Liver (tissue), 9 donors: ENCODE measurements around the gene JAGN1. TPM values are rescaled to one million over a fixed set of nuclear protein-coding genes. Genes with fewer than 3 reads are reported as not detected.

Experiments used
- DNase-seq: peaks from one replicate; pipeline ENCODE4 v3.0.0-alpha.2; 2017; ENCODE audit warnings: low spot score
- H3K27ac ChIP-seq, 2 donors: one replicate each; pipeline ENCODE4 v1.7.0; 2013; ENCODE audit warnings: inconsistent platforms in 2 of 2, low read length in 2 of 2, control low read depth in 1 of 2, low read depth in 1 of 2, mild to moderate bottlenecking in 1 of 2
- H3K27me3 ChIP-seq, 4 donors: one replicate each; pipeline versions ENCODE4 v1.6.1 to v1.7.0; 2013; ENCODE audit warnings: low read length in 3 of 4, inconsistent platforms in 1 of 4, mild to moderate bottlenecking in 1 of 4, moderate library complexity in 1 of 4; ENCODE audit not compliant: control insufficient read depth in 4 of 4, insufficient read depth in 4 of 4
- H3K36me3 ChIP-seq, 4 donors: one replicate each; pipeline versions ENCODE4 v1.6.1 to v1.7.0; 2013; ENCODE audit warnings: low read length in 3 of 4, mild to moderate bottlenecking in 3 of 4, low read depth in 1 of 4, moderate library complexity in 1 of 4; ENCODE audit not compliant: control insufficient read depth in 4 of 4, insufficient read depth in 3 of 4
- H3K4me1 ChIP-seq, 4 donors: one replicate each; pipeline versions ENCODE4 v1.6.1 to v1.7.0; 2013; ENCODE audit warnings: low read length in 3 of 4, mild to moderate bottlenecking in 3 of 4, moderate library complexity in 1 of 4; ENCODE audit not compliant: control insufficient read depth in 4 of 4, insufficient read depth in 4 of 4
- H3K4me3 ChIP-seq, 3 donors: one replicate each; pipeline versions ENCODE4 v1.6.1 to v1.7.0; 2013; ENCODE audit warnings: low read length in 3 of 3, control low read depth in 1 of 3, low read depth in 1 of 3, mild to moderate bottlenecking in 1 of 3
- H3K9ac ChIP-seq, 2 donors: one replicate each; pipeline ENCODE4 v1.7.0; 2013; ENCODE audit warnings: low read length in 2 of 2, mild to moderate bottlenecking in 2 of 2, moderate library complexity in 2 of 2, control low read depth in 1 of 2, low read depth in 1 of 2
- H3K9me3 ChIP-seq, 4 donors: one replicate each; pipeline versions ENCODE4 v1.6.1 to v1.7.0; 2013; ENCODE audit warnings: low read length in 3 of 4; ENCODE audit not compliant: control insufficient read depth in 4 of 4
- EGR1 ChIP-seq, 2 donors: IDR thresholded peaks; 2 replicates each; pipeline ENCODE4 v1.6.1; 2016 to 2018; ENCODE audit warnings: antibody characterized with exemption in 2 of 2, low read depth in 2 of 2
- FOXA1 ChIP-seq: IDR thresholded peaks from 2 replicates; pipeline ENCODE4 v1.6.1; 2016; ENCODE audit warnings: antibody characterized with exemption
- FOXA2 ChIP-seq: IDR thresholded peaks from 2 replicates; pipeline ENCODE4 v1.6.1; 2016; ENCODE audit warnings: antibody characterized with exemption
- GABPA ChIP-seq, 2 donors: IDR thresholded peaks in 1 of 2; conservative IDR thresholded peaks in 1 of 2; 2 replicates each; pipeline ENCODE4 v1.6.1; 2016; ENCODE audit warnings: antibody characterized with exemption in 2 of 2, mild to moderate bottlenecking in 1 of 2, moderate library complexity in 1 of 2
- HNF4A ChIP-seq, 2 donors: conservative IDR thresholded peaks; 2 replicates each; pipeline ENCODE4 v1.6.1; 2016; ENCODE audit warnings: antibody characterized with exemption in 2 of 2, mild to moderate bottlenecking in 2 of 2
- HNF4G ChIP-seq: IDR thresholded peaks from 2 replicates; pipeline ENCODE4 v1.6.1; 2016; ENCODE audit warnings: antibody characterized with exemption
- JUND ChIP-seq, 2 donors: IDR thresholded peaks; 2 replicates each; pipeline ENCODE4 v1.6.1; 2016; ENCODE audit warnings: antibody characterized with exemption in 2 of 2
- NR2F2 ChIP-seq: IDR thresholded peaks from 2 replicates; pipeline ENCODE4 v1.6.1; 2016; ENCODE audit warnings: antibody characterized with exemption
- RXRA ChIP-seq, 2 donors: IDR thresholded peaks; 2 replicates each; pipeline ENCODE4 v1.6.1; 2017 to 2018; ENCODE audit warnings: antibody characterized with exemption in 2 of 2, mild to moderate bottlenecking in 1 of 2
- SP1 ChIP-seq: IDR thresholded peaks from 2 replicates; pipeline ENCODE4 v1.6.1; 2018; ENCODE audit warnings: antibody characterized with exemption, mild to moderate bottlenecking
- TAF1 ChIP-seq: conservative IDR thresholded peaks from 2 replicates; pipeline ENCODE4 v1.6.1; 2016; ENCODE audit warnings: antibody characterized with exemption, mild to moderate bottlenecking
- YY1 ChIP-seq: IDR thresholded peaks from 2 replicates; pipeline ENCODE4 v1.6.1; 2016; ENCODE audit warnings: antibody characterized with exemption, mild to moderate bottlenecking
- WGBS: extraction: QIAGEN DNeasy Blood & Tissue Kit; methylation state at CpG from one replicate; pipeline ENCODE4 v1.1.7; 2013; 5-methylcytosine and 5-hydroxymethylcytosine counted together
- polyA plus RNA-seq, 2 donors: library from polyadenylated mRNA; stranded (reverse) in 1 of 2; unstranded in 1 of 2; fragments of 200-250 nt in 1 of 2; fragments of >200 nt in 1 of 2; fragmentation: Nextera tagmentation in 1 of 2; extraction: Ambion mirVana in 1 of 2; gene quantifications; one replicate each; pipeline versions ENCODE4 v1.2.1 to v1.2.3, GENCODE V29; 2013 to 2015
- total RNA-seq, 2 donors: library from RNA; depleted of rRNA; stranded (reverse); fragments of >200 nt; gene quantifications; one replicate each; pipeline ENCODE4 v1.2.3, GENCODE V29; 2014
- TF ChIP-seq, protein P1 (sequence below): IDR thresholded peaks from 2 replicates; pipeline ENCODE4 v1.6.1; 2016; ENCODE audit warnings: antibody characterized with exemption
- TF ChIP-seq, protein P2 (sequence below): fragments of 150-350 bp; IDR thresholded peaks from 2 replicates; pipeline ENCODE4 v1.5.1; 2017; ENCODE audit warnings: improper control_type of control experiment, low read depth, low read length; ENCODE audit not compliant: missing input control
- TF ChIP-seq, protein P3 (sequence below): IDR thresholded peaks from 2 replicates; pipeline ENCODE4 v1.6.1; 2016; ENCODE audit warnings: antibody characterized with exemption, mild to moderate bottlenecking
- TF ChIP-seq, protein P4 (sequence below): IDR thresholded peaks from 2 replicates; pipeline ENCODE4 v1.6.1; 2016; ENCODE audit warnings: antibody characterized with exemption
- TF ChIP-seq, protein P5 (sequence below): IDR thresholded peaks from 2 replicates; pipeline ENCODE4 v1.6.1; 2016; ENCODE audit warnings: antibody characterized with exemption
- donor health status: healthy.
- donor health status: healthy.
- donor health status: healthy.
- donor health status: healthy.
- donor health status: healthy.

The JAGN1 gene
- total and polyA plus RNA-seq, 4 donors: 18.0 to 46.8 (median 30.6) TPM

DNA sequence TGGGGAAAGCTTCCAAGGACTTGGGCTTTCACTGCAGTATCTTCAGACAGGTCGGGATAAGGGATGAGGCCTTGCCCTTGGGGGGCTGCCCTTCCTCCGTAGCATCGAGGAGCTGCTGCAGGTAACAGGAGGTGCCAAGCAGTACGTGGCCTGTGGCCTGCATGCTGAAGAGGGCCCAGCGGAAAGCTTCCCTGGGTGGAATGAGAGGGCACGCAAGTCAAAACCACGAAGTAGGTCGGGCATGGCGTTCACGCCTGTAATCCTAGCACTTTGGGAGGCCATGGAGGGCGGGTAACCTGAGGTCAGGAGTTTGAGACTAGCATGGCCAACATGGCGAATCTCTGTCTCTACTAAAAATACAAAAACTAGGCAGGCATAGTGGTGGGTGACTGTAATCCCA lies 23.3 kb upstream of the JAGN1 start:
- Histone ChIP-seq H3K4me1 (peaks cover 0 to 7% (median 3%) of the 10 kb centered on the region in 4 donors), H3K36me3 (no peaks in the 10 kb centered on the region), H3K9ac (no peak overlapping the region), H3K9me3 (no peaks in the 10 kb centered on the region), H3K27ac (no peak overlapping the region), H3K4me3 (no peak overlapping the region), H3K27me3 (no peaks in the 10 kb centered on the region)
- DNase-seq: no peak
- TF ChIP-seq EGR1 (IDR thresholded peaks at IDR 0.05; ENCODE audit: low read depth in 2 of 2): no peak
- TF ChIP-seq RXRA (IDR thresholded peaks at IDR 0.05): no peak
- WGBS: 93% methylated on average over 12 of the region's 12 CpGs

DNA sequence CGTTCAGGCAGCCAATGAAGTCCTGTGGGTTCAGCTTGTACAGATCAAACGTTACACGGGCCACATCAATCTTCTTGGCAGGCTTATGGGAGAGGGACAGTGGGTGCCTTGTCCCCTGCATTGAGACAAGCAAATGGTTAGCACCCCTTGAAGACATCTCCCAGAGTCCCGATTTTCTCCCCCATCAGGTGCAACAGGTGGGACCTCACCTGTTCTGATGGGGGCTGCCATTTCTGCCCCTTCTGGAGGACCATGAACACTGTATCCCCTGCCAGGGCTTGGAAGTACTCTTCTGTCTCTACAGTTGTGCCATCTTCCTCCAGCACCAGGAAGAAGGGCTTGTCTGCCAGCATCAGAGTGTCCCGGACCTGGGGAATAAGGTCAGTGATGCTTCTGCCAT lies 20.5 kb upstream of the JAGN1 start:
- TF ChIP-seq HNF4G: no peak
- TF ChIP-seq, protein P1, sequence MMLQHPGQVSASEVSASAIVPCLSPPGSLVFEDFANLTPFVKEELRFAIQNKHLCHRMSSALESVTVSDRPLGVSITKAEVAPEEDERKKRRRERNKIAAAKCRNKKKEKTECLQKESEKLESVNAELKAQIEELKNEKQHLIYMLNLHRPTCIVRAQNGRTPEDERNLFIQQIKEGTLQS: no peak
- TF ChIP-seq, protein P2, sequence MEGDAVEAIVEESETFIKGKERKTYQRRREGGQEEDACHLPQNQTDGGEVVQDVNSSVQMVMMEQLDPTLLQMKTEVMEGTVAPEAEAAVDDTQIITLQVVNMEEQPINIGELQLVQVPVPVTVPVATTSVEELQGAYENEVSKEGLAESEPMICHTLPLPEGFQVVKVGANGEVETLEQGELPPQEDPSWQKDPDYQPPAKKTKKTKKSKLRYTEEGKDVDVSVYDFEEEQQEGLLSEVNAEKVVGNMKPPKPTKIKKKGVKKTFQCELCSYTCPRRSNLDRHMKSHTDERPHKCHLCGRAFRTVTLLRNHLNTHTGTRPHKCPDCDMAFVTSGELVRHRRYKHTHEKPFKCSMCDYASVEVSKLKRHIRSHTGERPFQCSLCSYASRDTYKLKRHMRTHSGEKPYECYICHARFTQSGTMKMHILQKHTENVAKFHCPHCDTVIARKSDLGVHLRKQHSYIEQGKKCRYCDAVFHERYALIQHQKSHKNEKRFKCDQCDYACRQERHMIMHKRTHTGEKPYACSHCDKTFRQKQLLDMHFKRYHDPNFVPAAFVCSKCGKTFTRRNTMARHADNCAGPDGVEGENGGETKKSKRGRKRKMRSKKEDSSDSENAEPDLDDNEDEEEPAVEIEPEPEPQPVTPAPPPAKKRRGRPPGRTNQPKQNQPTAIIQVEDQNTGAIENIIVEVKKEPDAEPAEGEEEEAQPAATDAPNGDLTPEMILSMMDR: no peak
- no peak for TF ChIP-seq TAF1
- TF ChIP-seq, protein P3, sequence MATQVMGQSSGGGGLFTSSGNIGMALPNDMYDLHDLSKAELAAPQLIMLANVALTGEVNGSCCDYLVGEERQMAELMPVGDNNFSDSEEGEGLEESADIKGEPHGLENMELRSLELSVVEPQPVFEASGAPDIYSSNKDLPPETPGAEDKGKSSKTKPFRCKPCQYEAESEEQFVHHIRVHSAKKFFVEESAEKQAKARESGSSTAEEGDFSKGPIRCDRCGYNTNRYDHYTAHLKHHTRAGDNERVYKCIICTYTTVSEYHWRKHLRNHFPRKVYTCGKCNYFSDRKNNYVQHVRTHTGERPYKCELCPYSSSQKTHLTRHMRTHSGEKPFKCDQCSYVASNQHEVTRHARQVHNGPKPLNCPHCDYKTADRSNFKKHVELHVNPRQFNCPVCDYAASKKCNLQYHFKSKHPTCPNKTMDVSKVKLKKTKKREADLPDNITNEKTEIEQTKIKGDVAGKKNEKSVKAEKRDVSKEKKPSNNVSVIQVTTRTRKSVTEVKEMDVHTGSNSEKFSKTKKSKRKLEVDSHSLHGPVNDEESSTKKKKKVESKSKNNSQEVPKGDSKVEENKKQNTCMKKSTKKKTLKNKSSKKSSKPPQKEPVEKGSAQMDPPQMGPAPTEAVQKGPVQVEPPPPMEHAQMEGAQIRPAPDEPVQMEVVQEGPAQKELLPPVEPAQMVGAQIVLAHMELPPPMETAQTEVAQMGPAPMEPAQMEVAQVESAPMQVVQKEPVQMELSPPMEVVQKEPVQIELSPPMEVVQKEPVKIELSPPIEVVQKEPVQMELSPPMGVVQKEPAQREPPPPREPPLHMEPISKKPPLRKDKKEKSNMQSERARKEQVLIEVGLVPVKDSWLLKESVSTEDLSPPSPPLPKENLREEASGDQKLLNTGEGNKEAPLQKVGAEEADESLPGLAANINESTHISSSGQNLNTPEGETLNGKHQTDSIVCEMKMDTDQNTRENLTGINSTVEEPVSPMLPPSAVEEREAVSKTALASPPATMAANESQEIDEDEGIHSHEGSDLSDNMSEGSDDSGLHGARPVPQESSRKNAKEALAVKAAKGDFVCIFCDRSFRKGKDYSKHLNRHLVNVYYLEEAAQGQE: no peak
- no peak for TF ChIP-seq FOXA2
- no peak for TF ChIP-seq YY1
- TF ChIP-seq FOXA1: no peak
- TF ChIP-seq SP1: no peak
- TF ChIP-seq JUND (IDR thresholded peaks at IDR 0.05): no peak
- TF ChIP-seq GABPA (IDR thresholded peaks at IDR 0.05 in 1 of 2, conservative IDR thresholded peaks at IDR 0.05 in 1 of 2): no peak
- no peak for TF ChIP-seq NR2F2
- WGBS: 90% methylated on average over 5 of the region's 5 CpGs
- no peaks in the 10 kb centered on the region for H3K9me3 ChIP-seq
- DNase-seq: no peak
- no peak overlapping the region for H3K27ac ChIP-seq
- H3K27me3 ChIP-seq: no peaks in the 10 kb centered on the region
- no peak overlapping the region for H3K4me3 ChIP-seq
- H3K9ac ChIP-seq: no peak overlapping the region
- no peaks in the 10 kb centered on the region for H3K4me1 ChIP-seq
- H3K36me3 ChIP-seq: no peaks in the 10 kb centered on the region

DNA sequence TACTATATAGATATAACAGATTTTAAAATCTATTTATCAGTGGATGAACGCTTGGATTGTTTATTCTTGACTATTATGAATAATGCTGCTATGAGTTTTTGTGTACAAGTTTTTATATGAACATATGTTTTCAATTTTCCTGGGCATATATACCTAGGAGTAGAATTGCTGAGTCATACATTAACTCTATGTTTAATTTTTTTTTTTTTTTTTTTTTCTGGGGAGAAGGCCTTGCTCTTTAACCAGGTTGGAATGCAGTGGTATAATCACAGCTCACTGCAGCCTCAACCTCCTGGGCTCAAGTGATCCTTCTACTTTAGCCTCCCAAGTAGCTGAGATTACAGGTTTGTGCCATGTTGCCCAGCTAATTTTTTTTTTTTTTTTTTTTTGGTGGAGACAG lies 19.4 kb upstream of the JAGN1 start:
- DNase-seq: no peak
- 92% methylated on average over 1 of the region's 1 CpG for WGBS
- H3K4me3 ChIP-seq: no peak overlapping the region
- TF ChIP-seq HNF4G (no peak), HNF4A (conservative IDR thresholded peaks at IDR 0.05) (no peak), RXRA (IDR thresholded peaks at IDR 0.05) (no peak), FOXA2 (no peak), SP1 (no peak)
- TF ChIP-seq, protein P4, sequence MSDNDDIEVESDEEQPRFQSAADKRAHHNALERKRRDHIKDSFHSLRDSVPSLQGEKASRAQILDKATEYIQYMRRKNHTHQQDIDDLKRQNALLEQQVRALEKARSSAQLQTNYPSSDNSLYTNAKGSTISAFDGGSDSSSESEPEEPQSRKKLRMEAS: no peak
- TF ChIP-seq, protein P5, sequence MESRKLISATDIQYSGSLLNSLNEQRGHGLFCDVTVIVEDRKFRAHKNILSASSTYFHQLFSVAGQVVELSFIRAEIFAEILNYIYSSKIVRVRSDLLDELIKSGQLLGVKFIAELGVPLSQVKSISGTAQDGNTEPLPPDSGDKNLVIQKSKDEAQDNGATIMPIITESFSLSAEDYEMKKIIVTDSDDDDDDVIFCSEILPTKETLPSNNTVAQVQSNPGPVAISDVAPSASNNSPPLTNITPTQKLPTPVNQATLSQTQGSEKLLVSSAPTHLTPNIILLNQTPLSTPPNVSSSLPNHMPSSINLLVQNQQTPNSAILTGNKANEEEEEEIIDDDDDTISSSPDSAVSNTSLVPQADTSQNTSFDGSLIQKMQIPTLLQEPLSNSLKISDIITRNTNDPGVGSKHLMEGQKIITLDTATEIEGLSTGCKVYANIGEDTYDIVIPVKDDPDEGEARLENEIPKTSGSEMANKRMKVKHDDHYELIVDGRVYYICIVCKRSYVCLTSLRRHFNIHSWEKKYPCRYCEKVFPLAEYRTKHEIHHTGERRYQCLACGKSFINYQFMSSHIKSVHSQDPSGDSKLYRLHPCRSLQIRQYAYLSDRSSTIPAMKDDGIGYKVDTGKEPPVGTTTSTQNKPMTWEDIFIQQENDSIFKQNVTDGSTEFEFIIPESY: no peak
- TF ChIP-seq, protein P2: no peak

More for the DNA sequence above, 19.4 kb upstream of the JAGN1 start:
- no peaks in the 10 kb centered on the region for H3K27me3 ChIP-seq
- H3K9ac ChIP-seq: no peak overlapping the region
- no peaks in the 10 kb centered on the region for H3K36me3 ChIP-seq
- no peaks in the 10 kb centered on the region for H3K4me1 ChIP-seq
- H3K27ac ChIP-seq: no peak overlapping the region
- H3K9me3 ChIP-seq: no peaks in the 10 kb centered on the region
